B cell (primary cell): Measurements from ENCODE around the gene TRIM54.

Experiments
- EZH2 ChIP-seq: IDR thresholded peaks from 2 replicates; pipeline ENCODE4 v1.6.1; 2012; ENCODE audit warnings: borderline replicate concordance, low read depth, mild to moderate bottlenecking, moderate library complexity, low read length; ENCODE audit not compliant: insufficient read depth, poor library complexity, severe bottlenecking
- TF ChIP-seq, protein P1 (sequence below): fragments of 200-600 bp; IDR thresholded peaks from one replicate; pipeline ENCODE4 v1.8.0; 2022; ENCODE audit warnings: antibody characterized with exemption, mild to moderate bottlenecking

GRCh38 chr2:27250652-27251379 is 31.4 kb upstream of the TRIM54 start:
- TF ChIP-seq, protein P1, sequence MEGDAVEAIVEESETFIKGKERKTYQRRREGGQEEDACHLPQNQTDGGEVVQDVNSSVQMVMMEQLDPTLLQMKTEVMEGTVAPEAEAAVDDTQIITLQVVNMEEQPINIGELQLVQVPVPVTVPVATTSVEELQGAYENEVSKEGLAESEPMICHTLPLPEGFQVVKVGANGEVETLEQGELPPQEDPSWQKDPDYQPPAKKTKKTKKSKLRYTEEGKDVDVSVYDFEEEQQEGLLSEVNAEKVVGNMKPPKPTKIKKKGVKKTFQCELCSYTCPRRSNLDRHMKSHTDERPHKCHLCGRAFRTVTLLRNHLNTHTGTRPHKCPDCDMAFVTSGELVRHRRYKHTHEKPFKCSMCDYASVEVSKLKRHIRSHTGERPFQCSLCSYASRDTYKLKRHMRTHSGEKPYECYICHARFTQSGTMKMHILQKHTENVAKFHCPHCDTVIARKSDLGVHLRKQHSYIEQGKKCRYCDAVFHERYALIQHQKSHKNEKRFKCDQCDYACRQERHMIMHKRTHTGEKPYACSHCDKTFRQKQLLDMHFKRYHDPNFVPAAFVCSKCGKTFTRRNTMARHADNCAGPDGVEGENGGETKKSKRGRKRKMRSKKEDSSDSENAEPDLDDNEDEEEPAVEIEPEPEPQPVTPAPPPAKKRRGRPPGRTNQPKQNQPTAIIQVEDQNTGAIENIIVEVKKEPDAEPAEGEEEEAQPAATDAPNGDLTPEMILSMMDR = no peak
- TF ChIP-seq EZH2 = no peak
